ENCODE results near the gene CKLF.

Gene CKLF

DNA sequence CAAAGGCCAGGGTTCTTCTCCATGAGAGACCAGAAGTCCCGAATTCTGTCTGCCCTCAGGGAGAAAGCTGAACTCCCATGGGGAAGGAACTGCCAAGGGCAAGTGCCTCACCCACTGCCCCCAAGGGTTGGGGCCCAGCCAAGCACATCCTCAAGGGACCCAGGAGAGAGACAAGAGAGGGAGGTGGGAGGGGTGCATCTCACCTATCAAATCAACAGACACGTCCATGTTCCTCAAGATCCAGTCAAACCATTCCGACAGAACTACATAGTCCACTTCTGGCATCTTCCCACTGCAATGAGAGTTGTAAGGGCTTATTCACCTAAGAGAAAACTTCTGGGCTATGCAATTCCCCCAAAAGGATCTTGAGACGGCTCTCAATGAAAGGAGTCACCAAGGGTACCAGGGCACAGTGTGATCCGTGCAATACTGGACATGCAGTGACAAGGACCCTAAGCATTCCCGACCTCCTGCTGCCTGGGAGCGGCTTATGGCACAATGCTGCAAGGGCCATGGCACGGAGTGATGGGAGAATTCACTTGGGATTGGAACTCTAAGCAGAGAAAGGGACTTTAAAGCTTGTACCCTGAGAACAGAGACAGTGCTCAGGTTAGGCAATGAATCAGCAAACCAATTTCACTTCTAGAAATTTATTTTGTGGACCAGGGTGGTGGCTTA is 34.7 kb upstream of the CKLF start:
- H3K9ac ChIP-seq, result peak overlapping the region; percentile 77

DNA sequence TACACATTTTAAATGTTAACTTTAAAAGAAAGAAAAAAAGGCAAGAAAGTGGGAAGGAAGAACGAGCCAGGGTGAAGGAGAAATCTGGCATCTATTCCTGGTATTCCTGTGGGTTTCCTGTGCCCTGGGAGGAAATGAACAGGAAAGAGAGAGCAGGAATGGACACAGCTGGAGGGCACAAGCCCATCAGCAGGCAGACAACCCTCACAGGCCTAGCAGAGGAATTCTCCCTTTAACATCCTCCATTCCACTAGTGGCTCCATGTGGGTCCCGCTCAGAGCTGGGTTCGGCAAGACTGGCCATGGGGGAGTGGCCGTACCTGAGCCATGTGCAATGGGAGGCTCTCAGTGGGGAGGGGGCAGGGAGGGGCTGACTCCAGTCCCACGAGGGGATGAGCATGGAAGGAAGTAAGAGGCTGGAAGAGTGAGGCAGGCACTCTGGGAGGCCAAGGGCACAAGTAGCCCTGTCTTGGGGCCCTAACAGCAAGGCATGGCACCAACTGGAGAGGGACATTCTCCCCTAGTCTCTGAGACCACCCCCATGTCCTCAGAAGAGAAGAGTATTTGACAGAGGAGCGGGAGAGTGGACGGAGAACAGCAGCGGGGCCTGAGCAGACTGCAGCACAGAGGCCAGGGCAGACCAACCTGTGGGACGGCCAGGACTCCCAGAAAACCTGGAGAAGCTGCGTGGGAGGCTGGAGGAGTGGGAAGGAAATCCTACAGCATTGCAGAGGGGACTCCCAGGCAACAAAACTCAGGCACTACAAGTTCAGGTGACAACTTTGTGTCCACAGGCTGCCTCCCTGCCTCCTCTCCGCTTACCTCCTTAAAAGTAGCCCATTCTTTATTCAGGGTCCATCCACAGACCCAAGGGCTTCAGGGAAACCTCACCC is 32.6 kb upstream of the CKLF start:
- peak overlapping the region; percentile 36; the same call in 1 of the 2 replicates for H3K9ac ChIP-seq
- TF ChIP-seq Cebpa-rat (IDR thresholded peaks at IDR 0.05), result no peak
- no peaks in the 10 kb centered on the region for H3K27me3 ChIP-seq
- H4K20me1 ChIP-seq, result no peaks in the 10 kb centered on the region
- H3K27ac ChIP-seq, result peak overlapping the region; percentile 92
- H3K4me2 ChIP-seq, result peak overlapping the region; percentile 92
- peaks cover 97% of the 10 kb centered on the region for H3K4me1 ChIP-seq
- H3K36me3 ChIP-seq, result no peaks in the 10 kb centered on the region
- no peaks in the 10 kb centered on the region for H3K9me3 ChIP-seq
- no peak overlapping the region for H3K4me3 ChIP-seq

More for the DNA sequence above, 34.7 kb upstream of the CKLF start:
- H3K36me3 ChIP-seq, result no peaks in the 10 kb centered on the region
- peaks cover 87% of the 10 kb centered on the region for H3K4me1 ChIP-seq
- H3K4me3 ChIP-seq, result peak overlapping the region; percentile 47
- H4K20me1 ChIP-seq, result no peaks in the 10 kb centered on the region
- no peak for TF ChIP-seq Cebpa-rat (IDR thresholded peaks at IDR 0.05)
- H3K9me3 ChIP-seq, result no peaks in the 10 kb centered on the region
- H3K4me2 ChIP-seq, result peak overlapping the region; percentile 89
- peak overlapping the region; percentile 93 for H3K27ac ChIP-seq
- no peaks in the 10 kb centered on the region for H3K27me3 ChIP-seq

DNA sequence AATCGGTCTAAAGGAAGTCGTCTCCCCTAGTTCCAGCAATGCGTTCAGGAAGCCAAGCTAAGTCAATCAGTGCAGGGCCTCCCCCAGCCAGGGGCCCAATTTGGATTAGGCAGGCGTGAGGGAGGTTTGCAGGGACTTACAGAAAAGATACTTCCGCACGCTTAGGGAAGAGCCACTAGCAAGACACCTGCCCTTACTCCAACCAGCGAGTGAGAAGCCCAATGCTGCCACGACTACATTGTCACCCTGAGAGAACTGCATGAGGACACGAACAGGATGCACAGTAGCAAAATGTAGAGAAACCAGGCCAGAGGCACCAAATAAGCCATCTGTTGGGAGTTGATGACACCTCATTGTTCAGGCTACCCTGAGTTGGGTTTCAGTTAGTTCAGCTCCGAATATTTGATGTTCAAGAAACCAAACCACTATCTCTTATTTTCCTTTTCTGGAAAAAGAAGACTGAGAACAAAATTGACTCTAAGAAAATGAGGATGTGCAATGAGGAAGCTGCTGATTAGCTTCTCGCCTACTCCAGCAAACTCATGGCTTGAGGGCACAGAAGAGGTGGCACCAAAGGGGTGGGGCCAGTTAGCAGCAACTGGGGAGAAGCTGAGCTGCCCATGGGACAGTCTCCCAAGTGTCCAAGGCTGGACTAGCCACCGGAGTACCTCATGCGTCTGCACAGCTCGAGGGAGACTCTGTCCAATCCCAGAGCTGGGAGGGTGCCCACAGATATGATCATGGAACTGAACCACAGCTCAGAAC is 31.8 kb upstream of the CKLF start:
- no peak overlapping the region; the same call in 1 of the 2 replicates for H3K9ac ChIP-seq
- no peaks in the 10 kb centered on the region for H3K27me3 ChIP-seq
- peak overlapping the region; percentile 92 for H3K4me2 ChIP-seq
- H3K36me3 ChIP-seq, result no peaks in the 10 kb centered on the region
- TF ChIP-seq Cebpa-rat (IDR thresholded peaks at IDR 0.05), result no peak
- no peaks in the 10 kb centered on the region for H4K20me1 ChIP-seq
- peaks cover 100% of the 10 kb centered on the region for H3K4me1 ChIP-seq
- peak overlapping the region; percentile 92 for H3K27ac ChIP-seq
- H3K9me3 ChIP-seq, result no peaks in the 10 kb centered on the region
- no peak overlapping the region for H3K4me3 ChIP-seq

DNA sequence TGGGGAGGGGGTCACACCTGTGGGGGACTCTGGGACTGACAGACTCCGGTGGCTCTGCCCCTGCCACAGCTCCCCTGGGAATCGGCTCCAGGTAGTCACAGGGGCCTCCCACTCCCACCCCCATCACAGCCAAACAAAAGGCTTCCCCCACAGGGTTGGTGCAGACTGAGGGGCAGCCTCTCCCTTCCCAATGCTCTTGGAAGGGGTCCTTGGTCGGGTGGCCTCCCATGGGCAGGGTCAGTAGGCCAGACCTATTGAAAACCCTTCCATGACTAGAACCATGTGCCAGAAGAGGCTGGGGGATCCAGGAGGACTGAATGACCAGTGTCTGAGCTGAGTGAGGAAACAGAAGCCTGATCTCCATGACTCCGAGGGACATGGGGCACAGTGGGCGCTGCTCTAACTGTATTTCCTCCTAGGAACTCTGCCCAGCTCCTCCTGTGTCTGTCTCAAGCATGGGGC is 31.1 kb upstream of the CKLF start:
- peak overlapping the region; percentile 92 for H3K27ac ChIP-seq
- H3K27me3 ChIP-seq, result no peaks in the 10 kb centered on the region
- no peak for TF ChIP-seq Cebpa-rat (IDR thresholded peaks at IDR 0.05)
- H3K4me3 ChIP-seq, result no peak overlapping the region
- H3K9ac ChIP-seq, result no peak overlapping the region
- peaks cover 100% of the 10 kb centered on the region for H3K4me1 ChIP-seq
- H4K20me1 ChIP-seq, result no peaks in the 10 kb centered on the region
- no peaks in the 10 kb centered on the region for H3K36me3 ChIP-seq
- H3K9me3 ChIP-seq, result no peaks in the 10 kb centered on the region
- H3K4me2 ChIP-seq, result peak overlapping the region; percentile 92

DNA sequence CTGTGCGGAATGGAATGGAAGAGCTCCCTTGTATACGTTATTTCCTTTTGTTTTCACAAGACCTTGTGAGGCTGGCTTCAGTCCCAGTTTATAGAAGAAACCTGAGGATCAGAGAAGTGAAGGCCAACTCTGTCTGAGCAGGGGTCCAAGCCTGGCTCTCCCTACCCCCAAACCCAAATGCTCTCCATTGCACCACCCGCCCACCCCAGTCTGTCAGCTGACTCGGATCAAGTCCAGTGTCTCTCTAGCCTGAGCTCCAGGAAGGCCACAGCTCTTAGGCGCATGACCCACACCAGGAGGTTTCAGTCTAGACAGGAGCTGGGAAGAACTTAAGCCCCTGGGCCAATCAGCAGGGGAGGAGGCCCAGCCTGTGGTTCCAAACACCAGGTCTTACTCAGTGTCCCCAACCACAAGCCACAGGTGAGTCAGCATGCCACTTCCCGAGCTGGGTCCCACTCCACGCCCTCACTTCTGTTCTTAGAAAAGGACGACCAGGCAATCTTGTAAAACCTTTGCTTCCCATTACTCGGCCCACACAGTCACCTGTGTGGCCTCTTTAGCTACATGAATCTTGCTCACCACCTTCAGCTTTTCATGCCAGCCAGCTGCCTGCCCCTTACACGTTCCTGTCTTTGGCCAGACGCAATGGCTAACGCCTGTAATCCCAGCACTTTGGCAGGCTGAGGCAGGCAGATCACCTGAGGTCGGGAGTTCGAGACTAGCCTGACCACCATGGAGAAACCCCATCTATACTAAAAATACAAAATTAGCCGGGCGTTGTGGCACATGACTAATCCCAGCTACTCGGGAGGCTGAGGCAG is 30.2 kb upstream of the CKLF start:
- Histone ChIP-seq H3K36me3 (no peaks in the 10 kb centered on the region), H3K4me2 (peak overlapping the region; percentile 92), H3K4me1 (peaks cover 100% of the 10 kb centered on the region), H3K27me3 (no peaks in the 10 kb centered on the region), H3K9ac (peak overlapping the region; percentile 83; the same call in 1 of the 2 replicates), H3K27ac (peak overlapping the region; percentile 92), H4K20me1 (no peaks in the 10 kb centered on the region), H3K9me3 (no peaks in the 10 kb centered on the region), H3K4me3 (peak overlapping the region; percentile 16; the same call in 1 of the 2 replicates)
- no peak for TF ChIP-seq Cebpa-rat (IDR thresholded peaks at IDR 0.05)

DNA sequence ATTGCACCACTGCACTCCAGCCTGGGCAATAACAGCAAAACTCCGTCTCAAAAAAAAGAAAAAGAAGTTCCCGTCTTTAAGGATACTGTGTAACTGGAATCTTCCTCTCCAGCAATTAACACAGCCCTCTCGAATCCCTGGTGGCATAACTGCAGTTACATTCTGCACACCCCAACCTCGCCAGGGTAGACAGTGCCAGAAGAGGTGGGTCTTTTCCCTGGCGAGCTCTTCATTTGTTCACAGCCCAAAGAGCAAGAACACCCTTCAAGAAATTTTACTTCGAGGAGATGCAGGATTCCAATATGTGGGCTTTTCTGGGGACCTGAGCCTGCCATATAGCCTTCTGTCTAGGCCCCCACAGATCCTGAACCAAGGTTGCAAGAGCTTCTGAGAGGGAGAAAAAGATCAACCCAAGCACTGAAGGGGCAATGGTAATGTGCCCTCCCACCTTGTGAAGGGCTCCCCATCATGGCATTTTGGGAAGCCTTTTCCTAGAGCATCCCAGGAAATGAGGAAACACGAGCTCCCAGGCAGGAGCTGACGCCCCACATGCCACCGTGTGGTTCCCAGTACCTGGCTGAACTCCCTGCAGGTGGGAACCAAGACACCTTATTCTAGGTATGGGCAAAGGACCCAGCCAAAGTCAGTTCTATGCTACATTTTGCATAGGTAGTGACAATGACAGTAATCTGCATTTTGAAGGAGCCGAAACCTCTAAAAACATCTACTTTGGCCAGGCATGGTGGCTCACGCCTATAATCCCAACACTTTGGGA is 29.4 kb upstream of the CKLF start:
- Histone ChIP-seq H3K4me3 (no peak overlapping the region), H3K9ac (peak overlapping the region; percentile 83), H4K20me1 (no peaks in the 10 kb centered on the region), H3K4me1 (peaks cover 100% of the 10 kb centered on the region), H3K27ac (peak overlapping the region; percentile 92), H3K27me3 (no peaks in the 10 kb centered on the region), H3K4me2 (peak overlapping the region; percentile 92), H3K36me3 (peaks cover 2% of the 10 kb centered on the region; the same call in 1 of the 2 replicates), H3K9me3 (no peaks in the 10 kb centered on the region)
- no peak for TF ChIP-seq Cebpa-rat (IDR thresholded peaks at IDR 0.05)

DNA sequence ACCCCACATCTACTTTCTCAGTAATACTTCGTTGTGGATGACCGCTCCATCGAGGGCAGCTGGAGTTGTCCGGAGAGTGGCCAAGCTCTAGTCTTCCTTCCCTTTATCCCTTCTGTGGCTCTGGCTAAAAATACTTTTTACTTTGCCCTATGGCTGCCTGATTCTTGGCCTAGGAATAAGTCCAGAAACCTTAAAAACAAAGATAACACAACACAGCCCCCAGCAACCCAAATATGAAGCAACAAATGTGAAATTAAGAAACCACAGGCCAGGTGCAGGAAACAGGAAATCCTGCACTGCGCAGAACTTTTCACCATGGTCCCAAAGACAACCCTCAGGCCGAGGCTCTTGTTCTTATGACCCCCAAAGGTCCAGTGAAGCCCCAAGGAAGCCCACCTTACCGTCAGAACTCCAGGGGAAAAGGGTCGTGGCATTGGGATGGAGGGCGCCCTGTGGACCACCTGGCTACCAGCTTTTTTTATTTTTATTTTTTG is 28.5 kb upstream of the CKLF start:
- H3K27ac ChIP-seq, result peak overlapping the region; percentile 92
- H4K20me1 ChIP-seq, result no peaks in the 10 kb centered on the region
- H3K36me3 ChIP-seq, result peaks cover 8% of the 10 kb centered on the region; the same call in 1 of the 2 replicates
- peaks cover 93% of the 10 kb centered on the region for H3K4me1 ChIP-seq
- no peaks in the 10 kb centered on the region for H3K27me3 ChIP-seq
- peak overlapping the region; percentile 41; the same call in 1 of the 2 replicates for H3K4me3 ChIP-seq
- H3K4me2 ChIP-seq, result peak overlapping the region; percentile 92
- peak; percentile 100 for TF ChIP-seq Cebpa-rat (IDR thresholded peaks at IDR 0.05)
- peak overlapping the region; percentile 83 for H3K9ac ChIP-seq
- H3K9me3 ChIP-seq, result no peaks in the 10 kb centered on the region

DNA sequence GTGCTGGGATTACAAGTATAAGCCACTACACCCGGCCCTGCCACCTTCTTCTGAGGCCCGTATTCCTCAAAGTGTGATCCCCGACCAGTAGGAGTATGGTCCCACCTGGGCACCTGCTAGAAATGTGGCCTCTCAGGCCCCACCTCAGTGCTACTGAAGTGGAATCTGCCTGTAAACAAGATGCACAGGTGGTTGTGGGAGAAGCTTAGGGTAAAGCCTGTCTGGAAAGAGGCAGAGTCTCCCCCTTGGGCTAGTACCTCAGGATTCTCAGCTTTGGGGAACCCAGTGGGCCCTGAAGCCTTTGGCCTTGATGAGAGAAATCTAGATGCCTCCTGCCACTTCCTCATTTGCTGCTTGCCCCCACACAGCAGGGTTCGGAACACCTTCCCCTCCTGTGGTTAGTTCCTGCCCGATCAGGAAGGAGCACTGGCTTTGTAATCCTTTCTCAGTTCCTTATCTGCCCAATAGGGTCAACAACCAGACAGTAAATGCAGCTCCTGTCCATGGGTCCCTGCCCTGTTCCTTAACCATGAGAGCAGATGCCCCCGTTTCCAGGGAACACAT is 27.7 kb upstream of the CKLF start:
- no peak for TF ChIP-seq Cebpa-rat (IDR thresholded peaks at IDR 0.05)
- Histone ChIP-seq H3K4me3 (no peak overlapping the region), H3K9me3 (no peaks in the 10 kb centered on the region), H3K9ac (peak overlapping the region; percentile 83), H3K4me1 (peaks cover 91% of the 10 kb centered on the region), H3K27ac (peak overlapping the region; percentile 92), H3K4me2 (peak overlapping the region; percentile 92), H3K36me3 (peaks cover 15% of the 10 kb centered on the region; the same call in 1 of the 2 replicates), H4K20me1 (no peaks in the 10 kb centered on the region), H3K27me3 (no peaks in the 10 kb centered on the region)

Data from BLaER1 (cell line).